ENCODE results near the gene LARP7.
"Not testable (repeated sequence)": the region's sequence is repeated elsewhere in the genome, so short reads cannot be mapped to it uniquely, and the experiment has no call there.

Gene LARP7

DNA sequence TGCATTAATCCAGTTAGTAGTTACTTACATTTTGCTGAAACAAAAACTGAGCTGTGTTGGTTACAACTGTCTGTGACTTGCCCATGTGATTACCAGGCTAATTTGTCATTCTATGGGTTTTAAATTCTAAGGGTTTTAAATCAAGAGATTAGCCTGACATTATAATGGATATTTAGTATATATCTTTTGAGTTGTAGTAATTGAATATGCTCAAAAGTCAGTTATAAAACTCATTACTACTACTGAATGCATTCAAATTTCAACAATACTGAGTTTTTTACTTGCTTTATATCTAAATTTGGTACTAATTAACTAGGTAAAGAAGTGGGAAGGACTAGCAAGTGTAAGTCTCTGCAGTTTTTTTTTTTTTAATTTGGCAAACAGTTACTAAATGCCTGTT is 14.7 kb downstream of the LARP7 start:
- no peak for DNase-seq

DNA sequence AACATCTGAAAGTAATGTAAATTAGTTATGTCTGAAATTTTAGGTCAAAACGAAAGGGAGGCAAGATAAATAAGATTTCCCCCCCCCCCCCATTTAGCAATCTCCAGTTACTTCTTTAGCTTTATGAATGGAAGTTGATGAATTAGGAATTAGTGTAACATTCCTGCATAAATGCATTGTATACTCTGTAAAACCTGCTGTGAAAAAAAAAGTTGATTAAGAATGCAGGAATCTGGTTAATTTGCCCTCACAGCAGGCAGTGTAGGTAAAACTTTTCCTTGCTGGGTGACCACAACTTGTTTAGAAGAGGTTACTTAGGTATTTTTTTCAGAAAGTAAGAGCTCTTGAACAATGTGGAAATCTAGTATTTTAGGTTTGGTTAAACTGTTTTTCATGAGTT is 15.3 kb downstream of the LARP7 start:
- no peak for DNase-seq

DNA sequence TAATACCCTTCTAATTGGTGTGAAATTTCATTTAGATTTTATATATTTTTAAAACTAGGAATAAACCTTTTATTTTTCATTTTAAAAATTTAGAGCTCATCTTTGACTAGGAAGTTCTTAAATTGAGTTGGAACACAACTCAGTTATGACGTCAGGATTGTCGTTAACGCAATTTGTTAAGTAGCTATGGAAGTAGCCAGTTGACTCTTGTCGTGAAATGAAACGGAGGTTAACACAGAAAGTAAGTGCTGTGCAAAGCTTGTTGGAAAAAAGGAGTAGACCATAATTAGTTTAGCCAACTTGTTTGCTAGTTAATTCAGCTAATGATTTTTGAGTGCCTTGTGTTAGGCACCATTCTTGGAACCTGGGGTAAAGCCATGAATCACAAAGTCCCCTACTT is 18.3 kb downstream of the LARP7 start:
- no peak for DNase-seq

DNA sequence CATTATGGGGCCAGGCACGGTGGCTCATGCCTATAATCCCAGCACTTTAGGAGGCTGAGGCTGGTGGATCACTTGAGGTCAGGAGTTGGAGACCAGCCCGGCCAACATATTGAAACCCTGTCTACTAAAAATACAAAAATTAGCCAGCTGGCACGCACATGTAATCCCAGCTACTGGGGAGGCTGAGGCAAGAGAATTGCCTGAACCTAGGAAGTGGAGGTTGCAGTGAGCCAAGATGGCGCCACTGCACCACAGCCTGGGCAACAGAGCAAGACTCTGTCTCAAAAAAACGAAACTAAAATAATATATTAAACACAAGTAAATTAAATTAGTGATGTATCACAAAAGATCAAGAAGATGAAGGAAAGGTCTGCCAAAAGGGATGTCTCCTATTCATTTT is 19.2 kb downstream of the LARP7 start:
- DNase-seq = not testable (repeated sequence)

DNA sequence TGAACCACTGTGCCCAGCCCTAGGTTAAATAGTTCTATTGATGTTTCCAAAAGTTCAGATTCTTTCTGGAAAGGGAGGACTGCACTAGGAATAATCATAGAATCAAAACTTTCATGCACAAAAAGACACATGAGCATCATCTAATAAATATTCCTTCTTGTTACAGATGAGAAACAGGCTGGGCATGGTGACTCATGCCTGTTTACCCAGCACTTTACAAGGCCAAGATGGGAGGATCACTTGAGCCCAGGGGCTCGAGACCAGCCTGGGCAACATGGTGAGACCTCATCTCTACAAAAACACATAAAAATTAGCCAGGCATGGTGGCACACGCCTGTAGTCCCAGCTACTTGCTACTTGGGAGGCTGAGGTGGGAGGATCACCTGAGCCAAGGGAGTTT is 27.7 kb downstream of the LARP7 start:
- DNase-seq = no peak

DNA sequence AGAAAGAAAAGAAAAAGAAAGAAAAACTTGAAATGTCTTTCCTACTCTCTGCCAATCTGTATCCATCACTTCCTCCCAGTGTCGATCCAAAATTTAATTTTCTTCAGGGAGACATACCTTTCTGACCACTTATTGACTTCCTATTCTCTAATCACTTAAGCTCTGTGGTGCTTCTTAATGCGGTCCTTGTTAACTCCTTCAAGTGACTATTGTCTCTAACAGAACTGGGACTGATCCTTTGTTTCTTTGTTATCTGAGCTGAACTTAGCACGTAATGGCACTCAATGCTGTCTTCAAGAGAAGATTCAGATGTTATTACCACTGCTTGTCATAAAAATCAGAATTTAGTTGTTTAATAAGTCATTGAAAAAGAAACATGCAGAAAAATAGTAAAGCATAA is 31.2 kb downstream of the LARP7 start:
- DNase-seq = no peak

DNA sequence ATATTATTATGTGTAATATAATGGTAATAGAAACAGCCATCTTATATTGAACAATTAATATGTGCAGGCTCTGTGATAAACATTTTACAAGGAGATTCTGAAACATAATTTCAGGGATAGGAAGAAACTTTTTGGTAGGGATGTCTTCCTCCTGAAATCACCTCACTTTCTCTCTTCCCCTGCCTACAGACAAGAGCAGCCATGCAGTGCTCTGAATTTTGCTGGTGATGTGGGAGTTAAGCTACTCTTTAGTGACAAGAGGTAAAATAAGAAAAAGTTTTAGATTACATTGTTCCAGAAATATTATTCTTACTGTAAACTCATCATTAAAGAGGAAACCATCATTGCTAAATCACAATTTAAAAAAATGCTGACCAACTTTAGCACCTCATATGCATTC is 36.1 kb downstream of the LARP7 start:
- DNase-seq = no peak

DNA sequence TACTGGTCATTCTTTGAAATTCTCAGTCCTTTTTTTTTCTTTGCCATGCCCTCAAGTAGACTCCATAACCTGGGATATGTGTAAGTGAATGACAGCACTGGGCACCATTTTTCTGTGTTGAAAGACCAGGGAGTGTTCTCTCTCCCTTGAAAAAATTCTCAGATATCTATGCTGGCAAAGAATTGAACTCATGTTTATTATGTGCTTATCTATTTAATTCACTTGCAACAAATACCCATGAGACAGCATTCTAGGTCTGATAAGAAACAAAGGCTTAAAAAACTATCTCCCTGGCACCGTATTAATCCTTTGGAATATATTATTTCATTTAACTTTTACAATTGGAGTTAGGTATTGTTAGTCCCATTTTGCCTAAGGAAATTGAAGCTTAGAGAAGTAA is 36.7 kb downstream of the LARP7 start:
- DNase-seq = no peak

DNA sequence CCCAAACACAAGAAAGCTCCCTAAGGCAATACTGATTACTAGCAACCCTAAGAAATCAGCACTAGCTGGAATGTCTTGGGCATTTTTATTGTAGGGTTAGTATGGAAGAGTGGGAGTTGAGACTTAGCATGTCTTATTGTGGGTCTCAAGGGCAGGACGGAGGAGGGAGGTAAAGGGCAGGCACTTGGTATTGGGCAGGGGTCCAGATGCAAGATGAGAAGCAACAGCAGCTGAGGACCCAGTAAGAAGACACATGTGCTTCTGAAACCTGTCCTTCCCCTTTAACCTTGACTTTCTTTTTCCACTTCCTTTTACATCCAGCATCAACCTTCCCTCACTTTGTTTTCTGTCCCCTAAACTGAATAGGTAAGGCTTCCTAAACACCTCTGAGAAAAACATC is 37.4 kb downstream of the LARP7 start:
- DNase-seq = no peak

DNA sequence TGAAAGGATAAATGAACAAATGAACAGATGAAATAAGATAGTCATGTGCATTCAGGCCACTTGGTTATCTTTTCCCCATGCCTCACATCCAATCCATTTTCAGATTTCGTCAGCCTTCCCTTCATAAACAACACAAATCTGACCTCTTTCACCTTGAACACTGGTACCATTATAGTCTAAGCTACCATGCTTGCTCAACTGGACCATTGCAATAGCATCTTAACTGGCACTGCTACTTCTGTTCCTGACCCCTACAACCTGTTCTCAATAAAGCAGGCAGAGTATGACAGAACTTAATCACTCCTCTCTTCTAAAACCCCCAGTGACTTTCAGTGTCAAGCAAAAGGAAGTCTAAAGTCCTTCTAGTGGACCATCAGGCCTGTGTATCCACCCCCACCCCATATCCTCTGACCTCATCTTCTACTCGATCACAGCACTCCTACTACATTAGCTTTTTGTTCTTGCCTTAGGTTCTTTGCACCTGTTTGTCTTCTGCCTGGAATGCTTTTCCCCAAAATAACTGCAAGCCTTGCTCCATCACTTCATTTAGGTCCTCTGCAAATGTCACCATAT is 40.7 kb downstream of the LARP7 start:
- no peak for DNase-seq

DNA sequence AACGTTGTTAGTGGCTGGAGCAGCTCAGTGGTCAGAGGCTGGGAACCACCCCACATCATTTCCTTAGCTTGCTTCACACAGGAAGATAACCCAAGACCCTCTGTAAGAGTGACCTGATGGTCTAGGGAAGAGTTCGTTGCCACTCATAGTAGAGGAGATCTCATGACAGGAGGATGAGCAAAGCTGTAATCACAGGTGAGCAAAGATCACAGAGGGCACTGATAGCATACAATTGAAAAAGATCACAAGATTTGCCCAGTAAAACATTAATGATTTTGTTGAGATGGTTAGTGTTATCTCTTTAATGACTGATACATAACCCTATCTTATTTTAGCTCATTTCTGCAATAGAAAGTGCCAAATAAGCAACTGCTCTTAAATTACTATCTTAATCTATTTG is 44.1 kb downstream of the LARP7 start:
- no peak for DNase-seq

DNA sequence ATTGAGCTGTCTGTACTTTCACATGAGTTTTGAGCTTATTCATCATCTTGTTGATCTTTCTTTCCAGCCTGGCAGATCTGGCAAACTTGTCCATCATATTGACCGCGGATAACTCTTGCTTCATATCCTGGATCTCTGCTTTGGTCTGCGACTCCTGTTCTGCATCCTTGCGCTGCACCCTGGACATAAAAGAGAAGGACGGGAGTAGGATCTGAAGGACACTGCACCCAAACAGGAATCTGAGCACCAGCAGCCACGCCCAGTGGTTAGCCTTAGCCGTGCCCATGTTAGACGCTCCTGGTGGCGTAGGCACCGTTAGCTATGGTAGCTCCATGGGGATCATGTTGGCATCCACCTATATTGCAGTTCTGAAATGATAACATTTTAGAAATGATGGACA is 56.6 kb downstream of the LARP7 start:
- DNase-seq = no peak

DNA sequence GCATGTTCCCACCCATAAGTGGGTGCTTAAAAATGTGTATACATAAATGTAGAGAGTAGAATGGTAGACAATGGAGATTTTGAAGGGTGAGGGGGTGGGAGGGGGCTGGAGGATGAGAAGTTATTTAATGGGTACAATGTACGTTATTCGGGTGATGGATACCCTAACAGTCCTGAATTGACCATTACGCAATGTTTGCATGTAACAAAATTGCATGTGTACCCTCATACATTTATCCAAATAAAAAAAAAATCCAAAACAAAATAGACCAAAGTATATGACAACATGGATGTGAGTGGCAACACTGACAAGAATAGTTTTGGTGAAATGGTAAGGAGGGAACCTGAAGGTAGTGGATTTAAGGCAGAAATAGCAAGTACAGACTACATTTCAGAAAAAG is 63.7 kb downstream of the LARP7 start:
- no peak for DNase-seq

DNA sequence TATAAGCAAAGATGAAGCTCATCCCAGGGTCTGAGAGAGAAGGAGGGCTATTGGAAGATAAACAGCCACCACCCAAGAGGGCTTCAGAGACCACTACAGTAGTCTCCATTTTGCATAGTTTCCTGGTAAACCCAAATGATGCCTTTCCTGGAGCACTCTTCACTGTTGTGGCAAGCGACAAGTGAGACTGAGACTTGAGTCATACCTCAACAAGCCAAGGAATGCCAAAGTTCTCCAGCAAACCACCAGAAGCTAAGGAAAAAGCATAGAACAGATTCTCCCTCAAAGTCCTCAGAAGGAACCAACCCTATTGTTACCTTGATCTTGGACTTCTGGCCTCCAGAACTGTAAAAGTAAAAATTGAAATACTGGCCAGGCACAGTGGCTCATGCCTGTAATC is 65.9 kb downstream of the LARP7 start:
- no peak for DNase-seq

DNA sequence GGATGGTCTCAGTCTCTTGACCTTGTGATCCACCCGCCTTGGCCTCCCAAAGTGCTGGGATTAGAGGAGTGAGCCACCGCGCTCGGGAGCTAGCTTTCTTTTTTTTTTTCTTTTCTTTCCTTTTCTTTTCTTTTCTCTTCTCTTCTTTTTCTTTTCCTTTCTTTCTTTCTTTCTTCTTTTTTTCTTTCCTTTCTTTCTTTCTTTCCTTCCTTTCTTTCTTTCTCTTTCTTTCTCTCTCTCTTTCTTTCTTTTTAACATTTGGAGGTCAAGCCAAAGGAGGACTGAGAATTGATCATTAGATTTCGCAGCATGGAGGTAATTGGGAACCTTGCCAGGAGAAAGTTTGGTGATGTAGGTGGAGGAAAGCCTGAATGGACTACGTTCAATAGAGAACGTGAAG is 67.4 kb downstream of the LARP7 start:
- DNase-seq = no peak

DNA sequence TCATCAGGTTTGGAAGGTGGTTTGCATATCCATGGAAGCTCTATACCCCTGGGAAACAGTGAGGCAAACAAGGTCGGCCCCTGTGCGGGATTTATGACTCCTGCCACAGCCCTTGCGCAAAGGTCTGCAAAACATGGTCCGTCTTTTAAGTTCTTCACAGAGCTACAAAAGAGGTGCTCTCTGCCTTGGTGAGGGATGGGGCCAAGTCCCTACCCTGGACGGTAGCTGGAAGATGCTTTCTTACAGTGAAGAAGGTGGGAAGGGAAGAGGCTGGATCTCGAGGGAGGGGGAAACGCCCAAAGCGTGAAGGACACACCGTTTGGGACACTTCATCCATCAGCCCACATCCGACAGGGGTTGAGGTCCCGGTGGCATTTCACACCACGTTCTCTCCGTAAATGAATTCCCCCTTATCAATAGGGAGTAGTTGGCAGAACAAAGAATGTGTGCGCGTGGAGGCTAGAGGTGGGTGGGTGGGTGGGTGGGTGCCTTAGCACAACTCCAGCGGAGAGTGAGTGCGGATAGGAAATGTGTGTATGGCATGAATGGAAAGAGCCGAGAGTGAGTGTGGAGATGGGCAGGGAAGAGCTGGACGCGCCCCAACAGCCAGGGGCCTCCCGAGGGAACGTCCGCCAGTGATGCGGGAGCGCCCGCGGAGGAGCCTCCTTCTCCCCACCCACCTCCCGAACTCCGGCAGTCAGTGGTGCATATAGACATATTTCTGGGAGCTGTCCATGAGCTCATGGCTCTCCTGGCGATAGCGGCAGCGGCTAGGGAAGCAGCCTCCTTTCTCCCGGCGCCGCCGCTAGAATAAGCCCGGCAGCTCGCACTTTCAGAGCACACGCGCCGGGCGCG is 68.3 kb downstream of the LARP7 start:
- DNase-seq = no peak

DNA sequence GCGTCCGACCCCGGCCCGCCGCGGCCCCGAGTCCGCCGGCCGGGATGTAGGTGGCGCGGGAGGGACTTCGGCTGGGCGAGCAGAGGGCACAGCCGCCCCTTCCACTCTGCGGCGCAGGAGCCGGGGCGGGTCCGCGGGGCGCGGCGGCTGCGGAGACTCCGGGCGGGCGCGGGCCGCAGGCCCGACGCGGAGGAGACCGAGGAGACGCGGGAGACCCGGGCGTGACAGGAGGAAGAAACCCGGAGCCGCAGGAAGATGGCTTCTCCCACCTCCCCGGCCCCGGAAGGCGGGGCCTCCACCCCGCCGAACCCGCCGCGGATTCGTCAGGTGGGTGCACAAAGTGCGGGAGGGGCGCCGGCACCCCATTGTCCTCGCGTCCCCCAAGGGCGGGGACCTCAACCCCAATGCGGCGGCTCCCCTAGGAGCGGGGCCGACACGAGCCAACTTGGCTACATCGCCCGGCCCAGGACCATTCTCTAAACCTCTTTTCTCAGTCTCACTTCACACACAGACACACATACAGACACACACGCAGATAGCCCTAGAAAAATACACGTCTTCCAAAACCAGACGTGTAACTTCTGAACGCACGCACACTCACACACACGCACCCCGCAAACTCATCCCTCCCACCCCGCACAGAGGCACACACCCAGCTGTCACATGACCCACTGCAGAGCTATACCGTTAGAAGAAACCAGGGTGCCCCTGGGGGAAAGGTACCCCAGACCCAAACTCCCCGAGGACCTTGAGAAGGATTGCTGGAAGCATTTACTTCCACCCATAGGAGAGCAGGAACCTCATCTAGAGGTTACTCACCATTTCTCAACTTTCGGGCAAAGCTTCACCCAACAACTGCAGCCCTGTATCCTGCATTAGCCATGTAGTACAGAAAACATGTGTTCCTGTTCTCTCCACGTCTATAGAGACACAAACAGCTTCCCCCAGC is 69.2 kb downstream of the LARP7 start:
- peak; percentile 40 for DNase-seq

DNA sequence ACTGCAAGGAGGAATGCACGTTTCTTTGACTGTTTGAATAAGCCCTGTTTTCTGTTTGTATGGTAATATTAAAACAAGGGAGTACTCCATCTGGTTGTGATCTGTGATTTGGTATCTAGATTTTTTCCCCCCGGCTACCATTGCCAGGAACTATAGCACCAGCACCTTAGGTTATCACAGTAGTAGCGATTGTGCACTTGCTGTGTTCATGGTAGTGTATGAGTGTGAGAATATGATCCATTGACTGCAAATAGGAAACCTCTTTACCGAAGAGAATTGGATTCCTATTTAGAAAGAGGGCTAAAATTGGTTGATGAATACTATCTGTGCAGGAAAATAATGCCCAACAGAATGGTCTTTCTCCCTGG is 69.9 kb downstream of the LARP7 start:
- no peak for DNase-seq

Data from midbrain (tissue), 1 donor.